HT-29 (cell line): ENCODE measurements around the gene PEMT. TPM values are rescaled to one million over a fixed set of nuclear protein-coding genes. Genes with fewer than 3 reads are reported as not detected.
A peak's percentile ranks its signal among the peaks of the same experiment; 100 is the strongest.

Experiments
- DNase-seq: peaks from one replicate; pipeline ENCODE4 v3.0.0-alpha.2; 2015; ENCODE audit warnings: low spot score
- total RNA-seq: library from RNA; depleted of rRNA; stranded (reverse); fragments of >200 nt; shearing (Covaris generic); gene quantifications from 2 replicates; pipeline ENCODE4 v1.2.3, GENCODE V29; 2014

The PEMT gene
- total RNA-seq, 1 experiment from 2014 or later: 64.4 TPM

DNA sequence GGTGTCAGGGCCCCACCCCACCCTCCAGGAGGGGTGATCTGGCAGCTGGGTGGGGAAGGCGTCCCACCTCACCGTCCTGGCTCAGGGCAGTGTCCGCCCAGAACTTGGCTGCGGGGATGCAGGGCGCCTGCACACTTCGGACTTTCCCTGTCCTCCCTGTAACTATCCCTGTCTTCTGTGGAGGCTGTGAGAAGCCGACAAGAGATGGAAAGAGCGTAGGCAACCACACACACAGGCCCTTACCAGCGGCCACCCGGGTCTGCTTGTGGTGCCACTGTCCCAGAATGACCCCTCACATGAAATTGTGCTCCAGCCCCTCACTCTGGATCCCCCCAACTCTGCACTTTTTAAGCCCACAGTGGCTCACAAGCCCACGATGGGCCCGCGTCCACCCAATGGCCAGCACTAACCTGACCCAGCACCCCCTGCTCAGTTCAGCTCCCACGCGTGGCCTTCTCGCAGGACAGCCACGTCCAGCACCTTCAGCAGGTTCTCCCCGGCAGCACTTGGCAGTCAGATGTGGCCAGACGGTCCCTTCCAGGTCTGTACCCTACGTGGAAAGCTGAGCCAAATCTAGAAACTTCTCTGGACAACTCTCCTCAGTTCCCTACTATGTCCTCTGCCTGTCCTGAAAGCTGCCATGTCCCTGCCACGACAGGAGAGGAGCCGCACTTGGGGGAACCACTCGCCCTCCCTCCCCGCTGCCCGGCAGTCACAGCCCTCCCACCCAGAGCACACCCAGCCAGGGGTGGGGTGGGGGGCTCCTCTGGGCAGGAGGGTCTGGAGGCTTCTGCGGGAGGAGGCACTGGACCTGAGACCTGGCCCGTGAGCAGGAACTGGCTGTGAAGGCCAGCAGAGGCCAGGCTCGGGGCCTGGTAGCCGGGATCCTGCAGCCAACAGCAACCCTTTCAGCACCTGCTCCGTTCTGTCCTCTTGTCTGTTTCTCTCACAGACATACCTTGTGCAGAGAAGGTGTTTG, 38.0 kb downstream of the PEMT start:
- no peak for DNase-seq

DNA sequence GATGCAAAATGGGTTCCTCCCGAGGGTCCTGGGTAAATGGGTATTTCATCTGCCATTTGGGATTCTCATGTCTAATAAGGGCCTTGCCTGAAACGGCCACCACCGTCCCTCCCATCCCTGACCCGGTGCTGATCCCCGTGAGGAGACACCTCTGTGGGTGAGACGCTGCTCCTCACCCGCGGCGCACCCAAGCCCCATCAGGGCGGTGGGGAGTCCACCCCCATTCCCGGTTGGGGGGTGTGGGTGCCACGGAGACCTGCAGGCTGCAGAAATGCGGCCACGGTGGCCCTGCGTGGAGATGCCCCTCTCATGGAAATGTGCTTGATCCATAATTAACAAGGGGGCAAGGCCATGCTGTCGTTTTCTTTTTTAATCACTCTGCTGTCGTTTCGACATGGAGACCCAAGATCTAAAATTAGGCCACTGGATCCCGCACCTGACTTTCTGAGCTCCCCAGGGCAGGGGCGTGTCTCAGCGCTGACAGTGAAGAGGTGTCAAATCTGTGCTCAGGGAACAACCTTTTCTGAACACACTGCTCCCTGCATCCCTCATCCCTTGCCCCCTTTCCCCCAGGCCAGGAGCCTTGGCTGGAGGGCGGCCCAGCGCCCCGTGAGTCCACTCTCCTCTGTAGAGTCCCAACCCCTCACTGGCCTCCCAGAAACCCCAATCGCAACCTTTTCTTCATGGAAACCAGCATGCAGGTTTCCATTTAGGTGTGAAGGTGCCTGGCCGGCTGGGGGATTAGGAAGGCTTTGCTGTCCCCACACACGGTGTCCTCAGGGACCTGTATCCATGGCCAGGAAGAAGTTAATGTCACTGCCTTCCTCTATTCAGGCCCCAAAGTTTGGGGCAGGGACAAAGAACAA, 38.9 kb downstream of the PEMT start:
- DNase-seq: no peak

DNA sequence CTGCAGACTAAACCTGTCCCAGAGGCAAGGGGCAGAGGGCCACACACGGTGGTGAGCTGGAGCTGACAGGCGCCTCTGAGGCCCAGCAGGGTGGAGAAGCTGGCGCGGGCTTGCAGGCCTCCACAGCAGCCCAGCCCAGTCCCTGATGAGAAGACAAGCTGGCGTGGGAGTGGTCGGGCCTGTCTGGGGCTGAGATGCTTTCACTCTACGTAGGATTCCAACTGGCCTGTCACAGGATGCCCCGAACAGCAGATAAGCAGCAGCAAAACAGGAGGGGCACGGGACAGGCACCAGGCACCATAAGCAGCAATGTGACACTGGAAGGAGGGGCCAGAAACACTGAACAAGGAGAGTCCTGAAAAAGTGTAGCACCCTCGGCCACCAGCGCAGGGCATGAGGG, 40.1 kb downstream of the PEMT start:
- DNase-seq: no peak

DNA sequence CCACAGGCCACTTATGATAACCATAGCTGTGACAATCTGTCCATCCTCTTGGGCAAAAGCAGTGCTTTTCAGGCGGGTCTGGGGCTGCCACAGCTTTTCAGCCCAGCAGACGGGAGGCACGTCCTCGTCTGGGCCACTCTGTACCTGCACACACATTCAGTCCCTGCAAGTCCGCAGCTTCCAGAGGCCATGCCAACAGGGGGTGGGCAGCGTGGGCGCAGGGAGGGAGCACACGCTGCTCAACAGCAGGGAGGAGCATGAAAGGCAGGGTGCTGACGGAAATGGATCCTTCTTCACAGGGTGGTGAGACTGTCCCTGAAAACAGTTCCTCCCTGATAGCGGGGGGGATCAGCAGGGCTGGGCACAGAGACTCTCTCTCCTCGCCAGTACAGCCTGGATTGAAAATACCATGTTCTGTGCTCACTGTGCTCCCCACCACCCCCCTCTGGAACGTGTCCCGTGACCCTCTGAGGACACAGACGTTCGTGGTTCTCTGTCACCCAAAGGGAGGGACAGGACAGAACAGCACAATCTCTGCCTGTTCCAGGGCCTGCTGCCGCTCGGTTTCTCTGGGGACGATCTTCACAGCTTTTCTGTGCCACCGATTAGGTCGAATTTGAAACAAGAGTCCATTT, 41.7 kb downstream of the PEMT start:
- DNase-seq: no peak

DNA sequence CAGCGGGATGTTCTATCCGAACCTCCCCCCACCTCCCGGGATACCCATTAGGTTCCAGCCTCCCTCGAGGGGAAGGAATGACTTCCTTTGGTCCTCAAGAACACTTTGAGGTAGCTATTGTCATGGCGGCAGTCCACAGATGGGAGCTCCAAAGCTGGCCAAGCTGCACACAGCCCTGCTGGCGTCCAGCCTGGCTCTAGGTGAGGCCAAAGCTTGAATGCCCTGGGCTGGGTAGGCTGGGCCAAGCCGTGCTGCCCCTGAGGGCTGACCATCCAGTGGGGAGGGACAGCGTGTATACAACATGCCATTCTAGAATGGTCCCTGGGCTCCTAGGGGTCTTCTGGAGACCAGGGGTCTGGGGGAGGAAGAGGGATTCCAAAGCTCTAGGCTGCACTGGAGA, 43.5 kb downstream of the PEMT start:
- no peak for DNase-seq

DNA sequence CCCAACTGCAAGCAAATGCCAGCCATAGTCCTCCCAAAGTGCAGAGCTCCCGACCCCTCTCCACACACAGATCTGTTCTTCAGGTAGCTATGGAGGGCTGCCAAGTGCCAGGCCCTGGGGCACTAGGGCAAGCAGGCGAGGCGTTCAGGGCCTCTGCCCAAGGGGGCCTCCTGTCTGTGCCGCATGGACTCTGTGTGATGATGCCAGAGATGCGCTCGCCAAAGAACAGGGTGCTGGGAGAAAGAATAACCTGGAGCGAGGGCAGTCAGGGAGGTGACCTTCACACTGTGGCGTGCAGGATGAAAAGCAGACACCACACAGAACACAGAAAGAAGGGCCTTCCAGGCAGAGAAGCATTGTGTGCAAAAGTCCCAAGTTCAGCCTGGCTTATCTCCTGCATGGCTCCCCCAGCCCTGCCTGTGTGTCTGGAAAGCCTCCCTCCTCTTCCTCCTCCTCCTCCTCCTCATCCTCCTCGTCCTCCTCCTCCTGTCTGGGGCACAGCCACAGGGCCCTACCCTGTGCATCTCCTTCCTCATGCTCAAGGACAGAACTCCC, 44.2 kb downstream of the PEMT start:
- DNase-seq: no peak

DNA sequence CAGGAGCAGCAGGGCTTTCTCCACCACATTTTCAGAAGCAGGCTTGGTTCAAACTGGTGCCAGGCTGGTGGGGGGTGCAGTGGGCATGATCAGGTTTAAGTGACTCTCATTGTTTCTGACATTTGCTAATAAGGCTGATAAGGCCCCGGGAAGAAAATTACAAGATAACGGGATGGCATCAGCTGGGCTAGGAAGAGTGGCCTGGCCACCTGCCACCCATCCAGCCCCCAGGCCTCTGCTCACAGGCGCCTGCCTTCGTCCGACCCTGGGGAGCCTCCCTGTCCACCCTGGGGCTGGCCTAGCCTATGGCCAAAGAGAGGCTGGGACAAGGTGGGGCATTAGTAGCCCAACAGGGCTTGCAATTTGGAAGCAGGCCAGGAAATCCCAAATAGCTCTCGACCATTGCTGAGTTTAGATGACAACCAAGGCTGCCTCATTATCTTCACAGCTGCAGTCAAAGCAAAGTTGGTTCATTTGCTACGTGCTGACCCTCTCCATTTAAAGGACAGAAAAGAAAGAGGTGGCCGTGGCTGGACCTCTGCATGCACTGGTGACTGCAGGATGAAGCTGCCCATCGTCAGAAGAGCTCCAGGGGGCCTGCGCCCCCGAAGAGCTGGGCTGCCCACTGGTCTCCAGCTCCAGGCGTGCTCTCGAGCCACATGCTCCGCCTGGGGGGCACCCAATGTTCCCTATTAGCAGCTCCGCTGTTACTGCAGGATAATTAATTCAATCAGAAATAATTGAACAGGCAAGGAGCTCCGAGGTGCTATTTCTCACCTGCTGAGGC, 44.9 kb downstream of the PEMT start:
- DNase-seq: no peak

DNA sequence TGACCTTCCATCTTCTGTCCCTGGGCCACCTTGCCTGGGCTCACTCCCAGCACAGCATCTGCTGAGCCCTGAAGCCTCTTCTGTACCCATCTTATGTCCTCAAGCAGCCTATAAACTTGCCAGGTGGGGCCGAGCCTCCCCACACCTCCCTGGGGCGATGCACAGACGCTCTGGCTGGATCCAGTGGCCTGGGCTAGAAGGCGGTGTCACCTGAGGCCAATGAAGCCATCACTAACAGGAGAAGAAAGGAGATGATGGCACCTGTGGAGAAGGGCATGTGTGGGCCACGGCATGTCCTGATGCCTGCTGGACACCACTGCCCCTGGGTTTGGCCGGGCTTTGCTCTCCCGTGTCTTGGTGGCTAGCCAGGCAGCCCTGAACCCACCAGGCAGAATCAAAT, 45.5 kb downstream of the PEMT start:
- no peak for DNase-seq

DNA sequence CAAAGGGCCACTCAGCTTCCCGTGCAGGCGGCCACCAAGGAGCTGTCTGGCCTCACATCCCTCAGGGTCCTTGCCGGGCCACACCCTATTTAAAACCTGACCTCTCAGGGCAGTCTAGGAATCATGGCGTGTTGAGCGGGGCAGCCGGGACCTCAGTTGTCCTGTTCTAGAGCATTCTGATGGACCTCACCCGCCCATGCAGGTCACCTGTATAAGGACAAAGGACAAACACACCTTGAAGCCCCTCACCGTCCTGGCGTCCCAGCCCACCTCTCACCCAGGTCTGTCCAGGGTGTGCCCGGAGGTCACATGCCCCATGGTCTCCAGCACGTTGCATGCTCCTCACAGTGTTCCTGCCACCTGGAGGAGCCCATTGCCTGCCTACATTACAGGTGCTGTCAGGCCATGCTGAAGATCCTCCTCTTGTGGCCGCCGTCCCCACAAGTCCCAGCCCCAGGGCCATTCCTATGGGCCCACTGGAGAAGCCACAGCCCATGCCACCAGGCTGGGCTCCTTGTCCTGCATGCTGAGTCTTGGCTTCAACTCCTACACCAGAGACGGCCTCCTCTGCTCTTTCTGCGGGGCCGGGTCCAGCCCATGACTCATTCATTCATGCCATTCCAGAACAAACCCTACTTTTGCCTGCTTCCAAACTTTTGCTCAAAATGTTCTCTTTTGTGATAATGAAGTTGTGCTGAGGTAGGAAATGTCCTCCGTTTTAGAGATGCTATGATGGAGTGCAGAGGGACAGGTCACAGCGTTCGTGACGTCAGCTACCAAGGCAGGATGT, 46.3 kb downstream of the PEMT start:
- DNase-seq: no peak

DNA sequence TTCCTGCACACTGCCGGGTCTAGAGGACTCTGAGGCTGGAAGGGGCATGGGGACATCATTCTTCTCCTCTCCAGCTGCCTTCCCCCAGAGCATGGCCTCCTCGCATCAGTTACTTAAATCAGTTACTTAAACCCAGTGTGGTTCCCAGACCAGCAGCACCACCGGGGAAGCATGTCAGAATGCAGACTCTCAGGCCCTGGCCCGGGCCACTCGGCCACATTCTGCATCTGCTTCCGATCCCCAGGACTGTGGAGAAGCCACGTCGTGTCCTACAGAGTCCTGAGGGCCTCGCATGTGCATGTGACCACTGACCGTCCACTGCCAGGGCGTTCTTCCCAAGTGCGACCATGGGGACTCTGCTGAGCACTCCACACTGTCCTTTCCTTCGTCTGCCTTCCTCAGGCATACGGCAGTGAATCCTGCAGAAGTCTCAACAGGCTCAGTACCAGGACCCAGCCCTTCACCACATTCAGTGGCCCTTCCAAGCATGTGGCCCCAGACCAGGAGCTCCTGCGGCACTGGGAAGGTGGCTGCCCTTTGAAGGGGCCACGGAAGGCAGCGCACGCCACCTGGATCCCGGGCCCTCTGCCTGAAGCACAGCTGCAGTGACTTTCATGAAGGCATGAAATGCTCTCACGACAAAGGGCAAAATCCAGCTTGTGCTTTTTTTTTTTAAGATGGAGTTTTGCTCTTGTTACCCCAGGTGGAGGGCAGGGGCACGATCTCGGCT, 48.4 kb downstream of the PEMT start:
- DNase-seq: no peak

DNA sequence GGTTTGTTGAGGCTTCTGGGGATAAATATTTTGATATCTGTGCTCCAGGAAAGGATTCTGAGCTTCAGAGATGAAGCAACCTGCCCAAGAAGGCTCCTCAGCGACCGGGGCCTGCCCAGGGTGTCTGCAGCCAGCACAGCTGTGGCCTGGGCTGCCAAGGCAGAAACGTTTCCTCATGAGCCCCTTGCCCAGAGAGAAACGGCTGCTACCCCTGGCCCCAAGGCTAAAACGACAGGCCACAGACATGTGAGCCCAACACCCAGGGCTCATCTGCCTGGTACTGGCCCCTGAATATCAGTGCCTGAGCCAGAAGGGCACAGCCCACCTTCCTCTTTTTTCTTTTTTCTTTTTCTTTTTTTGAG, 49.9 kb downstream of the PEMT start:
- DNase-seq: no peak

DNA sequence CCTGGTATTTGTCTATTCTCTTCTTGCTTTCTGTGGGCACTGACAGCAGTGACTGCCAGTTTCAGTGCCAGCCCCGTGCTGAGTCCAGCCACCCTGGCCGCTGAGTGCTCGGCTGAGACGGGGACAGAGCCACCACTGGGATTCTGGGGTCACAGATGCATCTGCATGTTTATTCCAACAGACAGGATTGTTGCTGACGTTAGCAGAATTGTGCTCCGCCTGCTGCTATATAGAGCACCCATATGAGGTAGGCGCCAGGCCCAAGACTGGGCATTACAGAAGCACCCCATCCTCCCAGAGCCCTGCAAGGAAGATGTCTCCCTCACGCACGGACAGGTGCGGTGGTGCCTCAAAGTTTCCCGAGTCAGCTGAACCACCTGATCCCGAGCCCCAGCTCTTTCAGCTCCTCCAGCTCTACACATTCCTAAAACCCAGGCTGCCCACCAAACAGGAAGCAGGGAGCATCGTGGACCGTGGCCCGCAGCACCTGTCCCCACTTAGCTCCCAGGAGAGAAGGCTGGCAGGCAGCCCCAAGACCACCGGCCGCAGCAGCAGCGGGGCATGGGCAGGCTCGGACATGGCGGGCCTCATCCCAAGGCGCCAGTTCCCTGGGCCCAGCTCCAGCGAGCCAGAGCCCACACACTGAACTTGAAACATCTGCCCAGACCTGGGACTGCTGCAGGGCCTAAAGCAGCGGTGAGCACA, 50.4 kb downstream of the PEMT start:
- no peak for DNase-seq

DNA sequence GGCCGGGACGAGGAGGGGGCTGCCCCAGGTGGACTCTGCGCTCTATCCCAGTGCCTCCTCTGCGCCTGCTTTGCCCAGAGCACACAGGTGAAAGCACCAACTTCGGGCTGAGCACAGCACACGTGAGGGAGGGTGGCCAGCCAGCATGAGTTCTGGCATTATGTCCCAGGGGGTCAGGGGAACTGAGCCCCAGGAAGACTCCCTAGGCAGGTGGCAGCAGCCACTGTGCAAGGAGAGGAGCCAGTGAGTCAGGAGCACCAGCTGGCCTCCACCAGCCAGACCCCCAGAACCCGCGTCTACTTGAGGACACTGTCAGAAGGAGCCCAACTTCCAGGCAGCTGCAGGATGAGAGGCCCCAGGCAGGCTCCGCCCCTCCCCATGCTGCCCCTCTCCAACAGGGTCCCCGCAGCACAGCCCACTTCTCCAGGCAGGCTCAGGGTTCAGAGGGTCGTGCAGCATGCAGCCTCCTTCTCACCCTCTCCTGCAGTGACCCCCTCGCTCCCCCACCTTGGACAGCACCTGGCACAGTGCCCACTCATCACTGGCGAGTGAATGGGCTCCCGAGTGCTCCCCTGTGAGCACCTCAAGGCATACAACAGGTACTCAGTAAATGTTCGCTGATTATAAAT, 51.1 kb downstream of the PEMT start:
- DNase-seq: no peak

DNA sequence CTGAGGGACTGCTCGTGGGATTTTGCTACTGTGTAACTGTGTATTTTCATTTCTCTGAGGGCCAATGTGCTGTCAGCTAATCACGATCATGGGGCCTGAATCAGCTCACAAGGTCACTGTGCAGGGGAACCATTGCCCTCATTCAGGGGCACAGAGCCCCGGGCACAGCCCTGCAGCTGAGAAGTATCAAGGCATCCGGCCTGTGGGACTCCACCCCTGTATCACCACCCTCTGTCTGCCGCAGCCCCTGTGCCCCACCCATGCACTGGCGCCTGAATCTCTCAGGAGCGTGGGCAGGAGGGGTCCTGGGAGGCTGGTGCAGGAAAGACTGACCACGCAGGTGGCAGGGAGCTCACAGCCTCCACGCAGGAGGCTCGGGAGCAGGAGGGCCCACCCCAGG, 51.9 kb downstream of the PEMT start:
- peak; percentile 31 for DNase-seq

DNA sequence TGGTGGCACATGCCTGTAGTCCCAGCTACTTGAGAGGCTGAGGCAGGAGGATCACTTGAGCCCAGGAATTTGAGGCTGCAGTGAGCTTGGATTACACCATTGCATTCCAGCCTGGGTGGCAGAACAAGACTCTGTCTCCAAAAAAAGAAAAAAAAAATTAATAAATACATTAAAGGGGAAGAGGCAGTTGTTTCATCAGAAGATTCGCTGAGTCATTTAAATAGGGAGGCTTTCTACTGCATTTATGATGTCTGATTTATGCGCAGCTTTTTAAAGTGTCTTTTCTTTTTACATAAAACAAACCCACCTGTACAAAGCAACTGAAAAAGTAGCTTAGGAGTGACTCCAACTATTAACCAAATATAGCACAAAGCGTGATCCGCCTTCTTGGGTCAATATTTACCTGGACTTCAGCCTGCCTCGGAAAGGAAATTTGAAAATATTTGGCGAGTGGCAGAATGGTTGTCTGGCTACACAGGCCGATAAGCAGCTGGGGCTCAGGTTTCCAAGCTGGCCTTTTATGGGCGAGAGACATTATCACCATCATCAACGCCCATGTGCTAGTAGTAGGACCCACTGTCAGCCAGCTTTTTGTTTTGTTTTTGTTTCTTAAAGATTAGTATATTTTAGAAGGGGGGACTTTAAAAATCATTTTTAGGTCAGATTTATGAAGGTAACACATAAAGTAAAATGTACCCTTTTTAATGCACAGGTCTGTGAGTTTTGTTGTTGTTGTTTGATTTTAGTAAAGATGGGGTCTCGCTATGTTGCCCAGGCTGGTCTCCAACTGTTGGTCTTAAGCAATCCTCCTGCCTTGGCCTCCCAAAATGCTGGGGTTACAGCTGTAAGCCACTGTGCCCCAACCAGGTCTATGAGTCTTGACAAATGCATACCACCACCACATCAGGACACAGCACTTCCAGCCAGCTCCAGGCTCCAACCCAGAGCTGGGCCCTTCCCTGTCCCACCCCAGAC, 52.8 kb downstream of the PEMT start:
- DNase-seq: peak; percentile 82

DNA sequence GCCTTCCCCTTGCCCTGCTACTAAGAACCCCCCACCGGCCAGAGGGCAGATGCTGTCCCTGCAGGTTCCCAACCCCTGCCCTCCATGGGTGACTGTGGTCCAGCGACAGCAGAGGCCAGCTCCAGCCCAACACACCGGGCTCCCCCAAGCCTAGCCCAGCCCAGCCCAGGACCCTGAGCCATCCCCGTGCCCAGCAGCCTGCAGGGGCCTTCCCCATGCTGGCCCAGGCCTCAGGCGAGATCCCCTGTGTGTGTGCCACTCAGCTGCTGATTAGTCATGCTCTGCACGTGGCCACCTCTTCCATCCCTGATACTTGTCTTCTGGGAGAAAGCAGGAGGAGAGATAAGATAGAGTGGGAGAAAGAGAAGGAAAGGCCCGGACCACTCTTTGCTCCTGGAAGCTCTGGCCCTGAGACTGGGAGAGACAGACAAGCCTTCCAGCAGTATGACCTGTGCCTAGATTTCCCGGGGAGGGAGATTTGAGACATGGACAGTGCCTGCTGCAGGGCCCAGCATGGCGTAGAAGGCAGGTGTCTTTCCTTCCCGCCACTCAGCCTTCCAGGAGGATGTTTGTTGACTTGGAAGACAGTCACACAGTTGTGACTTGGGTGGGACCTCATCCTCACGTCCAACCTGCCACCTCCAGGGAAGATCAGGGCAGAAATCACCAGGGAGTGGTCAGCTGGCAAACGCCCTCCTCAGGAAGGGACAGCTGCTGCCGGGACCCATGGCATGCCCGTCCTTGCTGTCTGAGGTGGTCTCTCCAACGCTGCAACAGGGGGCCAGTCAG, 54.0 kb downstream of the PEMT start:
- no peak for DNase-seq
